Adrenal gland (tissue), 12 donors: ENCODE measurements around the gene NKX2-3. TPM values are rescaled to one million over a fixed set of nuclear protein-coding genes. Genes with fewer than 3 reads are reported as not detected.

Experiments
- DNase-seq, 7 donors: peaks; one replicate each; pipeline ENCODE4 v3.0.0-alpha.2; 2019 to 2020
- H3K27ac ChIP-seq, 5 donors: fragments of 200-600 bp; sonication (generic) in 4 of 5; 1 replicate in 3 of 5; 2 replicates in 2 of 5; pipeline versions ENCODE4 v1.5.1 to v1.8.0; 2016 to 2020; ENCODE audit warnings: mild to moderate bottlenecking in 1 of 5
- H3K27me3 ChIP-seq: fragments of 200-600 bp; 2 replicates; pipeline ENCODE4 v1.8.0; 2021
- H3K36me3 ChIP-seq, 2 donors: fragments of 200-600 bp; replicated peaks in 1 of 2; 1 replicate in 1 of 2; 2 replicates in 1 of 2; pipeline versions ENCODE4 v1.5.1 to v1.8.0; 2018 to 2022
- H3K4me1 ChIP-seq, 2 donors: fragments of 200-600 bp; replicated peaks in 1 of 2; 1 replicate in 1 of 2; 2 replicates in 1 of 2; pipeline versions ENCODE4 v1.5.1 to v1.8.0; 2018 to 2021
- H3K4me3 ChIP-seq, 4 donors: fragments of 200-600 bp; sonication (generic) in 3 of 4; one replicate each; pipeline ENCODE4 v1.5.1; 2016 to 2018
- H3K9me3 ChIP-seq, 3 donors: fragments of 200-600 bp; sonication (generic) in 1 of 3; replicated peaks in 1 of 3; 1 replicate in 2 of 3; 2 replicates in 1 of 3; pipeline versions ENCODE4 v1.5.1 to v1.8.0; 2016 to 2021
- POLR2A ChIP-seq, 2 donors: fragments of 450-650 bp; IDR thresholded peaks; one replicate each; pipeline ENCODE4 v1.6.1; 2017; ENCODE audit warnings: antibody characterized with exemption in 2 of 2, mild to moderate bottlenecking in 2 of 2, moderate library complexity in 1 of 2
- WGBS, 4 donors: extraction: QIAGEN DNeasy Blood & Tissue Kit in 2 of 4; methylation state at CpG; one replicate each; pipeline versions ENCODE4 v1.1.5 to v1.1.7; 2013 to 2017; 5-methylcytosine and 5-hydroxymethylcytosine counted together
- intact Hi-C, 2 donors: fragments of 100-400 bp; cut with DNase I; formaldehyde crosslinking; loops; one replicate each; pipeline versions ENCODE4 v1.14.1 to v1.15.0; 2022 to 2023
- polyA plus RNA-seq, 3 donors: library from polyadenylated mRNA; stranded (reverse); fragments of 200-250 nt in 2 of 3; fragments of 350-450 nt in 1 of 3; fragmentation: Illumina TruSeq in 1 of 3; extraction: RNeasy Lipid Tissue Mini Kit (QIAGEN cat#74804) in 1 of 3; gene quantifications; one replicate each; pipeline ENCODE4 v1.2.3, GENCODE V29; 2013 to 2014
- total RNA-seq, 9 donors: library from RNA; depleted of rRNA in 4 of 9; stranded (reverse); fragments of >200 nt in 4 of 9; fragments of 120-200 nt in 1 of 9; fragmentation: NEBNext Ultra II Directional in 1 of 9; extraction: Animal tissue kit (Norgen Biotek cat#: 25700) in 1 of 9; gene quantifications; one replicate each; pipeline versions ENCODE4 v1.1.0 to v1.2.4, GENCODE V29; 2013 to 2023
- TF ChIP-seq, protein P1 (sequence below), 6 experiments: fragments of 450-650 bp in 4 of 6; fragments of 200-600 bp in 2 of 6; sonication (generic) in 1 of 6; IDR thresholded peaks; 1 replicate in 5 of 6; 2 replicates in 1 of 6; pipeline versions ENCODE4 v1.5.1 to v1.8.0; 2016 to 2021; ENCODE audit warnings: antibody characterized with exemption in 6 of 6, mild to moderate bottlenecking in 2 of 6, moderate library complexity in 1 of 6
- donor health status: healthy with polysubstance abuse.
- donor health status: Bipolar disorder and iron deficiency.
- donor health status: DM: yes; HTN: yes; CAD: no.
- donor health status: DM: no; HTN: no; CAD: no.
- donor health status: DM: no; HTN: no; CAD: no.
- donor health status: DM: yes; HTN: yes; CAD: no.

Gene NKX2-3
- total and polyA plus RNA-seq, 12 donors = 0.03 TPM; not detected in 11

DNA sequence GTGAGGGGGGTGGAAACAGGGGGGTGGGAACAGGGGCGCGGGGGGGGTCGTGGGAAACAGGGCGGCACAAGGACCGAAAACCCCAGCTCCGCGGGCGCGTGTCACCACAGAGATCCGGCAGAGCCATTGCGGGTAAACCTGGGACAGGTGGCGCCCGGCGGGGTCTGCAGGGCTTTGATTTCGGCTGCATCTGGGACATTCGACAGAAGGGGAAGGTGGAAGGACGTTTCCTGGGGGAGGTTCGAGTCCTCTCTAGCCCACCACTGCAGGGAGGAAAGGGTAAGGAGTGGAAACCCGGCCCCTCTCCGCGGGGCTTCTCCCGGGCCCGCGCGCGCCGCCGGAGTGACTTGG is 7.5 kb downstream of the NKX2-3 start:
- intact Hi-C loops = no loop called here
- WGBS, 4 donors = 4 to 7% (median 5%) methylated on average over 3 to 28 of the region's 28 CpGs
- Histone ChIP-seq H3K4me1 (peaks cover 5 to 11% of the 10 kb centered on the region in 2 donors), H3K4me3 (no peak overlapping the region), H3K36me3 (no peaks in the 10 kb centered on the region), H3K9me3 (no peaks in the 10 kb centered on the region), H3K27ac (no peak overlapping the region), H3K27me3 (peaks cover 80% of the 10 kb centered on the region)
- DNase-seq = no peak
- TF ChIP-seq POLR2A (IDR thresholded peaks at IDR 0.05) = no peak
- TF ChIP-seq, protein P1, sequence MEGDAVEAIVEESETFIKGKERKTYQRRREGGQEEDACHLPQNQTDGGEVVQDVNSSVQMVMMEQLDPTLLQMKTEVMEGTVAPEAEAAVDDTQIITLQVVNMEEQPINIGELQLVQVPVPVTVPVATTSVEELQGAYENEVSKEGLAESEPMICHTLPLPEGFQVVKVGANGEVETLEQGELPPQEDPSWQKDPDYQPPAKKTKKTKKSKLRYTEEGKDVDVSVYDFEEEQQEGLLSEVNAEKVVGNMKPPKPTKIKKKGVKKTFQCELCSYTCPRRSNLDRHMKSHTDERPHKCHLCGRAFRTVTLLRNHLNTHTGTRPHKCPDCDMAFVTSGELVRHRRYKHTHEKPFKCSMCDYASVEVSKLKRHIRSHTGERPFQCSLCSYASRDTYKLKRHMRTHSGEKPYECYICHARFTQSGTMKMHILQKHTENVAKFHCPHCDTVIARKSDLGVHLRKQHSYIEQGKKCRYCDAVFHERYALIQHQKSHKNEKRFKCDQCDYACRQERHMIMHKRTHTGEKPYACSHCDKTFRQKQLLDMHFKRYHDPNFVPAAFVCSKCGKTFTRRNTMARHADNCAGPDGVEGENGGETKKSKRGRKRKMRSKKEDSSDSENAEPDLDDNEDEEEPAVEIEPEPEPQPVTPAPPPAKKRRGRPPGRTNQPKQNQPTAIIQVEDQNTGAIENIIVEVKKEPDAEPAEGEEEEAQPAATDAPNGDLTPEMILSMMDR (IDR thresholded peaks at IDR 0.05) = no peak

DNA sequence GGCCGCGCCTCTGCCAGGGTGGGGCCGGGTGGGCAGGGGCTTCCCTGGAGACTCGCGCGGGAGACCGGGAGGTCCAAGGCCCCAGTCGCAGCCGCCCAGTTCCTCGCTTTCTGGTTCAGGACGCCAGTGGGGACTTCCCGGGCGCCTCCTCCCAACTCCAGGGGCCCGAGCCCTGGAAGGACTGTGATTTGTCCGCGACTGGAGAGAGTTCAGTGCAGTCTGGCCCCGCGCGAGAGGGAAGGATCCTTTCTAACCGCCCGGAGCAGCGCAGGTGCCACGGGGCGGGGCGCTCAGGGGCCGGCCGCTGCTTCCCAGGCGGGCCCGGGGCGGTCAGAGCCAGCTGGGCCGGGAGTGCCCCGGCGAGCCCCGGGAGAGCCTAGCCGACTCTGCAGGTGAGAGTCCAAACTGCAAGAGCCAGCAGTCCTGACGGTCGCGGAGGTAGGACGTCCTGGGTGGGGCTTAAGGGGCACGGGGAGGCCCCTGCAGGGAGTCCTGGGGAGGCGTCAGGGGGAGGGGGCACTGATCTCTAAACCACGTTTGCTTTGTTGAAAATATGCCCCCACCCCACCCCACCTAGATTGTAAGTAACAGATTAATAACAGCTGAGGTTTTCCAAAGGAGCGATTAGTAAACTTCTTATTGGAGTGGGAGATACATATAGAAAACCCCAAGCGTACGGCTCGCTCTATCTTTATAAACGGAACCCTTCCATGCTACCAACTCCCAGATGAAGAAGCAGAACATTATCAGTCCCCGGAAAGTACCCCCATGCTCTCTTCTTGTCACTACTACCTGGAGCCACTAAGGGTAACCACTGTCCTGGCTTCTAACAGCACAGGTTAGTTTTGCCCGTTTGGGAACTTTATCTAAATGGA is 8.2 kb downstream of the NKX2-3 start:
- H3K4me3 ChIP-seq = no peak overlapping the region
- H3K27ac ChIP-seq = no peak overlapping the region
- DNase-seq = no peak
- intact Hi-C loops = no loop called here
- H3K36me3 ChIP-seq = no peaks in the 10 kb centered on the region
- H3K4me1 ChIP-seq = peaks cover 5 to 6% of the 10 kb centered on the region in 2 donors
- H3K27me3 ChIP-seq = peaks cover 74% of the 10 kb centered on the region
- 5 to 26% (median 9%) methylated on average over 8 to 49 of the region's 49 CpGs for WGBS, 4 donors
- no peaks in the 10 kb centered on the region for H3K9me3 ChIP-seq
- TF ChIP-seq, protein P1 (IDR thresholded peaks at IDR 0.05) = no peak
- no peak for TF ChIP-seq POLR2A (IDR thresholded peaks at IDR 0.05)

DNA sequence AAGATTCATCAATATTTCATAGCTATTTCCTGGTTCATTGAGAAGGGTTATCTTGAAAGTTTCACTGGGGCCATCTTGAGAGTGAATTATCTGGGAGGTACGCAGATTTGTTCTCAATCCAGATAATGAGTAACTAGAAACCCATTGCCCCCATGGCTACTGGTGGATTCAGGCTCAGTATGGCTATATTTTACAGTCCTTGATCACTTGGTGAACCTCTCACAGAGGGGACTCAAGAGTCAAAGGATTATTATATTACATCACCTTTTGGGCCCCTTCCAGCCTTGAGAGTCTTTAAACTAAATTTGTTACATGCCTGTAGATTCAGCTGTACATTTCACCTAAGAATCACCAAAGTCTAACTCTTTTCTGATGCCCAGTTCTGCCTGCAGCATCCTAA is 11.6 kb downstream of the NKX2-3 start:
- WGBS, 4 donors = 81 to 90% (median 85%) methylated on average over 1 of the region's 1 CpG

DNA sequence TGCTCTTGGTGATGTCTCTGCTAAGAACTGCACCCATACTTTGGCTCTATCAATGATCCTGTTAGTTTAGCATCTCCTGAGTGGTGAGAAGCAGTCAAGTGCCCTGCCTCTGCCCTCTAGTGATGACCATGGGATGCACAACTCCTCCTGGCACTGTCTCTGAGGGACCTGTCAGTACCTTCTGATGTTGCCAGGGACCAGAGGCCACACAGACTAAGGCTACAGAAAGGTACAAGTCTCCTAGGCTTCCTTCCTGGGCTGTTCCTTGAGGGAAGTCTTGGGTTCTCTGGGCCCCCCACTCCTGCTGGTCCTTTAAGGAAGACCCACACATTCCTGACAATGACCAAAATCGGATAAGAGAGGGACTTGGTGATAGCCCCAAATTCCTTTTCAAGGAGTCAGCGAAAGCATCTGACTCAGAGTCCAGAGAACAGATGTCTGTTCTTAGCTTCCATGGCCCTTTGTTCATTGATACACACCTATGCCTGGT is 15.3 kb downstream of the NKX2-3 start:
- Histone ChIP-seq H3K27me3 (peaks cover 8% of the 10 kb centered on the region), H3K4me3 (no peak overlapping the region), H3K27ac (no peak overlapping the region), H3K4me1 (no peaks in the 10 kb centered on the region), H3K36me3 (no peaks in the 10 kb centered on the region), H3K9me3 (no peaks in the 10 kb centered on the region)
- WGBS, 4 donors = 28 to 72% (median 60%) methylated on average over 2 of the region's 2 CpGs
- TF ChIP-seq, protein P1 (IDR thresholded peaks at IDR 0.05) = peak in 3 of 6 experiments; percentile 5 to 20 (median 19)
- TF ChIP-seq POLR2A (IDR thresholded peaks at IDR 0.05) = no peak
- DNase-seq = peak in 1 of 7 donors; percentile 27
- intact Hi-C loops = no loop called here

More for the DNA sequence above, 11.6 kb downstream of the NKX2-3 start:
- TF ChIP-seq, protein P1 (IDR thresholded peaks at IDR 0.05) = no peak
- TF ChIP-seq POLR2A (IDR thresholded peaks at IDR 0.05) = no peak
- Histone ChIP-seq H3K9me3 (no peaks in the 10 kb centered on the region), H3K4me1 (peaks cover 0 to 5% of the 10 kb centered on the region in 2 donors), H3K27ac (no peak overlapping the region), H3K36me3 (no peaks in the 10 kb centered on the region), H3K27me3 (peaks cover 41% of the 10 kb centered on the region), H3K4me3 (no peak overlapping the region)
- intact Hi-C loops = no loop called here
- DNase-seq = no peak
